Activated naive CD8-positive, alpha-beta T cell treated with anti-CD3 and anti-CD28 coated beads, Interleukin-2, amount 50 U/mL, for 16 hours (primary cell): ENCODE results near the gene EXOC4.
"Not testable (repeated sequence)": the region's sequence is repeated elsewhere in the genome, so short reads cannot be mapped to it uniquely, and the experiment has no call there.

Source experiments
- DNase-seq: peaks from one replicate; pipeline ENCODE4 v3.0.0-alpha.2; 2020; ENCODE audit warnings: low read depth, low spot score

EXOC4 gene

DNA sequence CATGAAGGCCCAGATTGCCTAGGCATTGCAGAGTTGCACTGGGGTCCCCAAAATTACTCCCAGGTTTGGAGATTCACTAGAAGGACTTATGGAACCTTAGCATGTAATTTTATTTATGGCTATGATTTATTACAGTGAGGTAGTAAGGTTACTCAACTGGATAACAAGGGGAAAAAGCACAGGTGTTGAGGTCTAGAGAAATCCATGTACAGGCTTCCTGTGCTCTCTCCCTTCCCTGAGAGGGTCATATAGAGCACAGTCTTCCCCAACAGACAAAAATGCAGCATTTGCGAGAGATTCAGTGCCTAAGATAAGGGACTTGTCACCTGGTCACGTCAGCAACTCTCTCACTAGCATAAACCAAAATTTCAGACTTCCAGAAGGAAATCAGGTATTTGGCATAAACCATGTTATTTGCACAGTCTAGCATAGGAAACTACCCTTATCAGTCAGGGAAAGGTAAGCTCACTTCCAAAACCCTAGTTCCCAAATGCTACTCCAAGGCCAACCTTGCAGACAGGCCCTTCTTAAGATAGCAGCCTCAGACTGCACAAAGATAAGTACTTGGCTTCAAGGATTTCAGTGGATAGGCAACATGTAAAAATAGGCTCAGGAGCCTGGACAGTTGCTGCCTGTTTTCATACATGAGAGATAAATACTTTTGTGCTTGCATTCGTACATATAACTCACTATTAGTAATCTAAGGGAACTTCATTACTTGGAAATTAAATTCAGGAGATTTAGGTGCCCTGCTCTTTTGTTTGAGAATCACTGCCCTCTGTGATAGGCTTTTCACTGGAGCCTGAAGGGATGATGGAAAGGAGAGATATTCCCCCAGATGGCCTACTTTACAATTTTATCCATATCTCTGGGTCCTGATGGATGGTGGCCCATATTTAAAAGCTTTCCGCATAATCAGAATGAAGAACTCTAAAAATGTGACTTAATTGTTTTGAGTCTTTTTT, 495.8 kb downstream of the EXOC4 start:
- DNase-seq: no peak

- no peak for DNase-seq
These were observed 497.4 kb downstream of the EXOC4 start for GRCh38 chr7:133750287-133750686.

DNA sequence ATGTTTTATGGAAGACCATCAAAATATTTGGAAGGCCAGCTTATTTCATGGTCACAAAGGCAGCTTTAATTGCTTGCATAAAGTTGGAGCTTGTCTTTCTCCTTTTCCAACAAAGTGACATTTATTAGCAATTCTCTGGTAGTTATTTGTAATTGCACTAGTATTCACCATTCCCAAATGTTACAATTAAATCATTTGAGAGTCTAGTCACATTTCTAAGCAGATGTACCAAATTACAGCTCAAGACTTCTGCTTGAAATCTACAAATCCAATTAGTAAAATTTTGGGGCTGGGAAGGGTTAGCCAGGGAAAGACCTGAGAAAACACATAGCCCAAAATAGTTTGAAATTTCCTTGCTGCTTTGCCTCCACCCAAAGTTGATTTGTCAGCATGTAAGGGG, 498.2 kb downstream of the EXOC4 start:
- DNase-seq: no peak

- no peak for DNase-seq
These were observed 500.6 kb downstream of the EXOC4 start for GRCh38 chr7:133753513-133753912.

- DNase-seq: no peak
These were observed 501.8 kb downstream of the EXOC4 start for GRCh38 chr7:133754708-133755107.

DNA sequence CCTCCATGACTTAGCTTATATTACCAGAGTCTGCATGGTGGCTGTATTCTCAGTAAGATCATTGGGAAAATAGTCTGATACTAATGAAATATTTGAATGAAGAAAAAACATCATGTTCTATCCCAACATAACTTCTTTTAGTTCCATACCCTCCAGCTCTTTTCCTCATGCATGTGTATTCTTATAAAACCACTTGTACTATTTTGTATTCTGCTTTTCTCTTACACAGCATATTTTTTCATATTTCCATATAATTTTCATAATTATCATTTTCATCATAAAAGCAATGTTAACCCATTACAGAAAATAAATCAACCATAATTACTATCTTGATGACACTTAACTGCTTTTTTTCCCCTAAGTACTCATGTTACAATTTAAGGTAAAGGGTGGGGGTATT, 503.0 kb downstream of the EXOC4 start:
- no peak for DNase-seq

GRCh38 chr7:133761443-133761842, 508.6 kb downstream of the EXOC4 start:
- no peak for DNase-seq

DNA sequence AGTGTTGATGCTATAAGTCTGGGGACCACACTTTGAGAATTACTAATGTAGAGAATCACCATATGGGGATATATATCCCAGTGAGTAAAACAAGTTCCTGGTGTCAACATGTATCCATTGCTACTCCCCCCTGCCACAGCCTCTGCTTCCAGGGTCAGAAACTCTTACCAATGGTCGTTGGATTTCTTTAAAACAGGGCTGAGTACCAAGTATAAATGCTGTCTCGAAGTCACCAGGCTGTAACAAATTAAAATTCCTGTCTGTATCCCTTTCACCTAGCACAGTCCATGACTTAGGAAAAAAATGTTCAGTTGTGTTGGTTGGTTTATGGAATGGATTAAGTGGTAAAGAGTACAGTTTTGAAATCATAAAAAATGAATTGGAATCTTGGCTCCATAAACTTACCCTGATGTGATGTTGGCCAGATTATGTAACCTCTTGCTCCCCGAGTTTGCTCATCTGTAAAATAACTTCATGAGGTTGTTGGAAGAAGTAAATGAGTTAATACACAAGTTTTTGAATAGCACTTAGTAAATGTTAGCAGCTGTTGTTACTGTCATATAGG, 510.3 kb downstream of the EXOC4 start:
- no peak for DNase-seq

- DNase-seq: no peak
These were observed 516.8 kb downstream of the EXOC4 start for GRCh38 chr7:133769668-133770067.

- DNase-seq: no peak
These were observed 518.1 kb downstream of the EXOC4 start for GRCh38 chr7:133770863-133771492.

- no peak for DNase-seq
These were observed 519.0 kb downstream of the EXOC4 start for GRCh38 chr7:133771788-133772419.

DNA sequence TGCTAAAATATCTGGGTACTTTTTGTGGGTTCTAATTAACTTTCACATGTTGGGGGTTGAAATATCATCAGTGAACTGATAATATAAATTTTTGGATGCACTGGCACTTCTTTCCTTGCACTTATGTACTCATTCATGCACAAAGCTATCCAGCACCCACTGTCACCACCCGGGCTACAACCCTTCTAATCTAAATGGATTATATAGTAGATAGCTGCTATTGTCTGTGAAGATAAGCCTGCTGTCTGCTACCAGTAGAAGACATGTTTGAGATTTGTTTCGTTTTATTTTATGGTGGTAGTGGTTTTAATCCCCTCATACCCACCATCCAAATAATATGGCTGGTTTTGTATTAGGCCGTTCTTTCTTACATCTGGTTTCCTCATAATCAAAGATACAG, 520.7 kb downstream of the EXOC4 start:
- DNase-seq: no peak

DNA sequence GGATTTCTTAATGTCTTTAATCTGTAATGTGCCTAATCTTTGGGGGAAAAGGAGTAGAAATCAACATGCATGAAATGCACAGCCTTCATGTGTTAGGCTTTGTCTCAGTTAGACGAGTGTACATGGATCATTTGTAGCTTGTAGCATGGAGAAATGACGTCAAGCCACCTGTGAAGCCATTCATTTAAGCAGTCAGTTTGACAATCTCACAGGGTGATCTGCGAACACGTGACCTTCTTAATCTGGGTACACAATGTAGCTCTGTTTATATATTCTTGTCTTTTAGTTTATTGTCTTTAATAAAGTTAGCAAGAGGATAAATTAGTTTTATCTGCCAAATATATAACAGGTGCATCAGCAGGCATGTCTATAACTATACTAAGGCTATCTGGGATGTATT, 522.3 kb downstream of the EXOC4 start:
- no peak for DNase-seq

DNA sequence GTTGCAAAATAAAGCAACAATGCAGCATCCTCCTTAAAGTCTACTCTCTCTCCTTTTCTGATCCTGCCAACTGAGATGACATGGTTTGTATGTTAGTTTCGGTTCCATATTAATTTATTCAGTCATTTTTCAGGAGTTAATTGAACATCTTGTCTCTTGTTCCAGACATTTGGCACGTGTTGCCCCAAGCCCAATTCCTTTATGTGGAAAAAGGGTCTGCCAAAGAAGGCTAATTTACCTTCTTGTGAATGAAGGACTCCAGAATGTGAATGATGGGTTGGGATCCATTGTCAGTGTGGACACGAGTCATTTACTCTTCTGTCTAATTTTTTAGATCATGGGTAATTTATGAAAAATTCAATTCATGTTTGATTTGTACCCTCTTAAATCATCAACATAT, 523.4 kb downstream of the EXOC4 start:
- DNase-seq: no peak

- DNase-seq: no peak
These were observed 524.8 kb downstream of the EXOC4 start for GRCh38 chr7:133777701-133778100.

GRCh38 chr7:133778472-133778871, 525.6 kb downstream of the EXOC4 start:
- no peak for DNase-seq

DNA sequence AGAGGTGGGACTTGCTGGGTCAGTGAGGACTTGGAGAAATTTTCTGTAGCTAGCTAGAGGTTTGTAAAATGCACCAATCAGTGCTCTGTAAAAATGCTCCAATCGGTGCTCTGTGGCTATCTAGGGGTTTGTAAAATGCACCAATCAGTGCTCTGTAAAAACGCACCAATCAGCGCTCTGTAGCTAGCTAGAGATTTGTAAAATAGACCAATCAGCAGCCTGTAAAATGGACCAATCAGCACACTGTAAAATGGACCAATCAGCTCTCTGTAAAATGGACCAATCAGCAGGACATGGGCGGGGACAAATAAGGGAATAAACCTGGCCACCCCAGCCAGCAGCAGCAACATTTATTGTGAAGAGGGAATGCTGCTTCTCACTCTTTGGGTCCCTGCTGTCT, 526.7 kb downstream of the EXOC4 start:
- not testable (repeated sequence) for DNase-seq

DNA sequence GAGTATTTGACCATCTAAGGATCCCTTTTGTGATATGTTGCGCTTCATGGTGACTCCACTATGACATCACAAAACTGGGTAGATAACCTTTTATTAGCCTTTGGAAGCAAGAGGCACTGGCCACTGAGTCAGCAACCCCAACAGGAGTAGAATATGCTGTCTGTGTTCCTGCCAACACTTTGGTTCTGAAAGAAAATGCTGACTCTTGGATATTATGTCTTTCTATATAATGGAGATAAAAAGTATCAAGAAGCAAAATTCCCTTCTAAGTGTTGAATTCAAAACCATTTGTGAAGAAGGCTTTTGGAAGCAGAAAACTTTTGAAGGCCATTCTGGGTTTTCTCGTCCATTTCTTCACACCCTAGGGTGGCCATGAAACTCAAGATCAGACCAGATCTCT, 528.0 kb downstream of the EXOC4 start:
- DNase-seq: no peak

- no peak for DNase-seq
These were observed 528.7 kb downstream of the EXOC4 start for GRCh38 chr7:133781486-133782090.

- DNase-seq: no peak
These were observed 529.6 kb downstream of the EXOC4 start for GRCh38 chr7:133782470-133782869.

DNA sequence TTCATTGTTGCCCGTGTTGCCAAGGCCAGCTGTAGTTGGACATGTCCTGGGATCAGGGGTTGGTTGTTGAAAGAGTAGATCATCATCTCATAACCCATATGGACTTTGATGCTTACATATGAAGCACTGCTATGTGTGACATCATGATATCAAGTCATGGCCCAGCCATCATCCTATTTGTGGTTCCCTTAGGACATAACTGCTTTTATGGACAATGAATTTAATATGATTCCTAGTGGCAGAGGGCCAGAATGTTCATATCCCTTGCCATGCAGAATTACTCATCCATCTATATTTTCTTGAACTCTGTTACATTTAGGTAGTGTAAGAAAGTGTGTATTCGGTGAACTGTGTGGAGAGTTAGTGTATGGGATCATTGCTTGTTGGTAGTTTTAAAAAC, 530.4 kb downstream of the EXOC4 start:
- DNase-seq: no peak

DNA sequence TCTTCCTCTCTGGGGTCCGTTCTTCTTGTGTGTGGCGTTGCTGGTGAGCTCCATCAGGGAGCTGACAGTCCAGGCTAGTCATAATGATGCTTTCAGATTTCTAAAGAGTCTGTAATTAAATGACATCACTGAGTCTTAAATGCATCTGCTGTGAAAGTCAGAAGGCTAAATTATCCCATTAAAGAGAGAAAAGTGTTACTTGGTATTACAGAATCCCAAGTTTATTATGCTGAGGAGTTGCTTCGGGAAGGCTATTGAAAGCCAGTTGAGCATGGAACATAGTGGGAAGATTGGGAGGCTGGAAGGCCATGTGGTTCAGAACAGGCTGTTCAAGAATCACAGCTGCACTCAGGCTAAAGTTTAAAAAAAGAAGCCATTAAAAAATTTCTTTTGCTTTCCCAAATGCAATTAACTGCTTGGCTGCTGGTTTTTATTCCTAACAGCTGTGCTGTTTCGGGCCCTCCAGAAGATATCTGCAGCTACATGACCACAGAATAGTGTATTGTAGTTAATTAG, 531.7 kb downstream of the EXOC4 start:
- no peak for DNase-seq
